A673 (cell line): ENCODE results near the gene PRDM16. TPM values are rescaled to one million over a fixed set of nuclear protein-coding genes. Genes with fewer than 3 reads are reported as not detected.

Source experiments
- BruUV-seq: library from RNA; stranded (reverse); fragments of 400-500 nt; replicated peaks from 2 replicates; lab custom pipeline; 2021; lab: Mats Ljungman, UMichigan
- CTCF ChIA-PET: fragments of 300-600 bp; sonication (Branson Sonifier 250); formaldehyde crosslinking; loops from one replicate; lab custom pipeline; 2022; ENCODE audit warnings: antibody characterized with exemption; lab: Charles Lee
- POLR2A ChIA-PET: fragments of 300-600 bp; sonication (Branson Sonifier 250); formaldehyde crosslinking; loops from one replicate; lab custom pipeline; 2022; ENCODE audit warnings: antibody characterized with exemption; ENCODE audit not compliant: low non-redundant PET; lab: Charles Lee
- DNase-seq: peaks from one replicate; pipeline ENCODE4 v3.0.0-alpha.2; 2015; ENCODE audit warnings: low spot score
- H3K27ac ChIP-seq: fragments of 200-600 bp; sonication (generic); 2 replicates; pipeline ENCODE4 v1.5.1; 2016; ENCODE audit warnings: mixed run types, low read depth, mild to moderate bottlenecking, mixed read lengths, antibody characterized with exemption, low read length; ENCODE audit not compliant: poor library complexity, severe bottlenecking
- H3K27me3 ChIP-seq: fragments of 200-600 bp; sonication (generic); replicated peaks from 2 replicates; pipeline ENCODE4 v1.6.1; 2017; ENCODE audit warnings: mixed run types, low read depth, mild to moderate bottlenecking, mixed read lengths, antibody characterized with exemption, low read length; ENCODE audit not compliant: insufficient read depth, poor library complexity
- H3K36me3 ChIP-seq: fragments of 200-600 bp; sonication (generic); 2 replicates; pipeline ENCODE4 v1.6.1; 2016; ENCODE audit warnings: mixed run types, mild to moderate bottlenecking, mixed read lengths, antibody characterized with exemption, low read length; ENCODE audit not compliant: insufficient read depth, poor library complexity, severe bottlenecking
- H3K4me1 ChIP-seq: fragments of 200-600 bp; sonication (generic); 2 replicates; pipeline ENCODE4 v1.6.1; 2017; ENCODE audit warnings: mixed run types, mild to moderate bottlenecking, mixed read lengths, antibody characterized with exemption, low read length; ENCODE audit not compliant: insufficient read depth, poor library complexity, severe bottlenecking
- H3K4me3 ChIP-seq: fragments of 200-600 bp; sonication (generic); 2 replicates; pipeline ENCODE4 v1.5.1; 2016; ENCODE audit warnings: low read depth, mixed run types, mild to moderate bottlenecking, mixed read lengths, low read length; ENCODE audit not compliant: poor library complexity, severe bottlenecking
- H3K9me3 ChIP-seq: fragments of 200-600 bp; sonication (generic); 2 replicates; pipeline ENCODE4 v1.6.1; 2016; ENCODE audit warnings: mixed run types, low read depth, mild to moderate bottlenecking, mixed read lengths, antibody characterized with exemption, low read length; ENCODE audit not compliant: poor library complexity, severe bottlenecking
- CTCF ChIP-seq: fragments of 300-800, 200-600 bp; sonication (generic); conservative IDR thresholded peaks from 2 replicates; pipeline ENCODE4 v1.5.1; 2017; ENCODE audit warnings: low read depth, mild to moderate bottlenecking, antibody characterized with exemption, low read length, moderate library complexity, mixed read lengths
- EZH2 ChIP-seq: fragments of 200-600 bp; sonication (generic); IDR thresholded peaks from 2 replicates; pipeline ENCODE4 v1.6.1; 2017; ENCODE audit warnings: borderline replicate concordance, low read depth, mild to moderate bottlenecking, mixed read lengths, antibody characterized with exemption, low read length; ENCODE audit not compliant: poor library complexity, severe bottlenecking
- intact Hi-C: fragments of 100-400 bp; cut with micrococcal nuclease; formaldehyde crosslinking; loops from one replicate; pipeline ENCODE4 v1.10.0; 2022; ENCODE audit not compliant: unreplicated experiment
- total RNA-seq: library from RNA; stranded (reverse); gene quantifications from 2 replicates; pipeline ENCODE4 v1.2.3, GENCODE V29; 2021

The PRDM16 gene
- total RNA-seq, 1 experiment from 2014 or later, result 0.49 TPM

- ChIA-PET CTCF (no interaction called here), POLR2A (no interaction called here)
- Histone ChIP-seq H3K4me1 (no peaks in the 10 kb centered on the region), H3K27ac (no peak overlapping the region), H3K9me3 (no peaks in the 10 kb centered on the region), H3K36me3 (no peaks in the 10 kb centered on the region), H3K27me3 (peaks cover 59% of the 10 kb centered on the region), H3K4me3 (no peak overlapping the region)
- no peak for DNase-seq
- no TSS peak for BruUV-seq
- intact Hi-C loops, result no loop called here
- TF ChIP-seq EZH2, result no peak
- TF ChIP-seq CTCF, result no peak
Observed at GRCh38 chr1:3383679-3384078, 314.7 kb downstream of the PRDM16 start.

- Histone ChIP-seq H3K4me1 (no peaks in the 10 kb centered on the region), H3K27me3 (peaks cover 66% of the 10 kb centered on the region), H3K36me3 (no peaks in the 10 kb centered on the region), H3K4me3 (no peak overlapping the region), H3K27ac (no peak overlapping the region), H3K9me3 (no peaks in the 10 kb centered on the region)
- no TSS peak for BruUV-seq
- POLR2A ChIA-PET, result no interaction called here
- TF ChIP-seq EZH2 (no peak), CTCF (no peak)
- CTCF ChIA-PET, result no interaction called here
- intact Hi-C loops, result no loop called here
- no peak for DNase-seq
Observed at GRCh38 chr1:3384407-3384806, 315.4 kb downstream of the PRDM16 start.

- TF ChIP-seq EZH2 (no peak), CTCF (no peak)
- Histone ChIP-seq H3K36me3 (no peaks in the 10 kb centered on the region), H3K4me3 (no peak overlapping the region), H3K9me3 (no peaks in the 10 kb centered on the region), H3K27ac (no peak overlapping the region), H3K27me3 (peaks cover 86% of the 10 kb centered on the region), H3K4me1 (no peaks in the 10 kb centered on the region)
- DNase-seq, result no peak
- POLR2A ChIA-PET, result no interaction called here
- no TSS peak for BruUV-seq
- intact Hi-C loops, result no loop called here
- CTCF ChIA-PET, result no interaction called here
Observed at GRCh38 chr1:3386205-3387002, 317.4 kb downstream of the PRDM16 start.
